8988T (cell line): ENCODE measurements around the gene TAF6.
A peak's percentile ranks its signal among the peaks of the same experiment; 100 is the strongest.

Experiments
- DNase-seq: peaks from one replicate; pipeline ENCODE4 v3.0.0; 2011

The TAF6 gene

DNA sequence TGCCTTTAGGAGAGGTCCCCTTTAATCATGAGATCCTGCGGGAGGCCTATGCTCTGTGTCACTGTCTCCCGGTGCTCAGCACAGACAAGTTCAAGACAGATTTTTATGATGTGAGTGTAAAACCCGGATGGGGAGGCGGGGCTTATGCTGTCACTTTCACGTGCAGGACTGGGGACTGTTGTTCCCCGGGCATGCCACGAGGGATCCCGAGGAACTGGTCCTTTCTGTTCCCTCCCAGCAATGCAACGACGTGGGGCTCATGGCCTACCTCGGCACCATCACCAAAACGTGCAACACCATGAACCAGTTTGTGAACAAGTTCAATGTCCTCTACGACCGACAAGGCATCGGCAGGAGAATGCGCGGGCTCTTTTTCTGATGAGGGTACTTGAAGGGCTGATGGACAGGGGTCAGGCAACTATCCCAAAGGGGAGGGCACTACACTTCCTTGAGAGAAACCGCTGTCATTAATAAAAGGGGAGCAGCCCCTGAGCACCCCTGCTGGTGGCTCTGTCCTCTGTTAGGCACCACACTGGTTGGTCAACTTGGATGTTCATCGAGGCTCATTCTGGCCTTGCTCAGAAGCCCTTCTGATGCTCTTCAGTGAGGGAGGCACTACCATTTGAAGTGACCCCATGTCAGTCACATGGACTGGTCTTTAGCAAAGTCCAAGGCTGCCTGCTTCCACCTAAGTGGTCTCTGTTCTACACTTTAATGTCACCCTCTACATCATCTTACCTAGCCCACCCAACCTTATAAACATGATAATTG lies 27.6 kb downstream of the TAF6 start:
- DNase-seq: no peak

DNA sequence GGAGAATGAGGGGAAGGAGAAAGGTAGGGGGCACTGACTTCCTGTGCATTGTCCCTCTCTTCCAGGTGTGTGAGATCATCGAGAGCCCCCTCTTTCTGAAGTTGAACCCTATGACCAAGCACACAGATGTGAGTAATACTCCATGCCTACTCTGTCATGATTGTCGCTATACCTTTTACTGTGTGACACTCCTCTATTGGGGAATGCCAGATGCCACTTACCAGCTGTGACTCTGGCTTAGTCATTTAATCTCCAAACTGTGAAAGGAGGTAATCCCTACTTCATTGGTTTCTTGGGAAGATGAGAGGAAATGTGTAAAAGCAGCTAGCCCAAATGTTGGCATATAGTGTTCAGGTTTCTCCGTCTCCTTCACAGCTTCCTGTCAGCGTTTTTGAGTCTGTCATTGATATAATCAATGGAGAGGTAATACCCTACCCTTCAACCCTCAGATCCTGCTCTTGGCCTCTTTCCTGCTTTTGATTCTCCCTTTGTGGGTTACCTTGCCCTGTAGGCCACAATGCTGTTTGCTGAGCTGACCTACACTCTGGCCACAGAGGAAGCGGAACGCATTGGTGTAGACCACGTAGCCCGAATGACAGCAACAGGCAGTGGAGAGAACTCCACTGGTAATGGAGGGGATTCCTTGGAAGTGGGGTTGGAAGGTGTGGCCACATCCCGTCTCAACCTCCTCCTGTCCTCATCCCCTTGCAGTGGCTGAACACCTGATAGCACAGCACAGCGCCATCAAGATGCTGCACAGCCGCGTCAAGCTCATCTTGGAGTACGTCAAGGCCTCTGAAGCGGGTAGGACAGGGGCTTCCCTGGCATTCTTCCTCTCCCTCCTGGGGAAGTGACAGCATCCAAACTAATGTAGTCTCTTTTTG lies 28.4 kb downstream of the TAF6 start:
- DNase-seq: no peak

DNA sequence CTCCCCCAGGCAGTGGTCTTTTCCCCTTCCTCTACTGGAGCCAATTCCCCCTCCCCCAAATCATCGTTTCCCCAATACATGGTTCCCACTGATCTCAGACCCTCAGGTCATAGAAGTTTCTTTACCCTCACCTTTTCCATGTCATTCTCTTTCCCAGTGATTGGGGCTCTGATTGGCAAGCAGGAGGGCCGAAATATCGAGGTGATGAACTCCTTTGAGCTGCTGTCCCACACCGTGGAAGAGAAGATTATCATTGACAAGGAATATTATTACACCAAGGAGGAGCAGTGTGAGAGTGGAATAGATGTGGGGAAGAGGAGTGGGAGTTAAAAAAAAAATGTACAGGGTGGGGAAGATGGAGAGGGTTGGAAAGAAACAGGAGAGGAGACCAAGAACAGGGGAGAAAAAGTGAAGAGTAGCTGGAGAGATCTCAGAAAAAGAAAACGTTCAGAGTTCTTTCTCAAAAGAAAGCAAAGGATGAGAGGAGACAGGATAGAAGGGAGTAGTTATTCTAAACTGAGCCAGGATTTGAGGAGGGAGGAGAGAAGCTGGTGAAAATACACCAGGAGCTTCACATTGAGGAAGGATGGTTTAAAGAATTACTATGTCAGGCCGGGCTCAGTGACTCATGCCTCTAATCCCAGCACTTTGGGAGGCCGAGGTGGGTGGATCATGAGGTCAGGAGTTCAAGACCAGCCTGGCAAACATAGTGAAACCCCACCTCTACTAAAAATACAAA lies 29.5 kb downstream of the TAF6 start:
- DNase-seq: no peak

DNA sequence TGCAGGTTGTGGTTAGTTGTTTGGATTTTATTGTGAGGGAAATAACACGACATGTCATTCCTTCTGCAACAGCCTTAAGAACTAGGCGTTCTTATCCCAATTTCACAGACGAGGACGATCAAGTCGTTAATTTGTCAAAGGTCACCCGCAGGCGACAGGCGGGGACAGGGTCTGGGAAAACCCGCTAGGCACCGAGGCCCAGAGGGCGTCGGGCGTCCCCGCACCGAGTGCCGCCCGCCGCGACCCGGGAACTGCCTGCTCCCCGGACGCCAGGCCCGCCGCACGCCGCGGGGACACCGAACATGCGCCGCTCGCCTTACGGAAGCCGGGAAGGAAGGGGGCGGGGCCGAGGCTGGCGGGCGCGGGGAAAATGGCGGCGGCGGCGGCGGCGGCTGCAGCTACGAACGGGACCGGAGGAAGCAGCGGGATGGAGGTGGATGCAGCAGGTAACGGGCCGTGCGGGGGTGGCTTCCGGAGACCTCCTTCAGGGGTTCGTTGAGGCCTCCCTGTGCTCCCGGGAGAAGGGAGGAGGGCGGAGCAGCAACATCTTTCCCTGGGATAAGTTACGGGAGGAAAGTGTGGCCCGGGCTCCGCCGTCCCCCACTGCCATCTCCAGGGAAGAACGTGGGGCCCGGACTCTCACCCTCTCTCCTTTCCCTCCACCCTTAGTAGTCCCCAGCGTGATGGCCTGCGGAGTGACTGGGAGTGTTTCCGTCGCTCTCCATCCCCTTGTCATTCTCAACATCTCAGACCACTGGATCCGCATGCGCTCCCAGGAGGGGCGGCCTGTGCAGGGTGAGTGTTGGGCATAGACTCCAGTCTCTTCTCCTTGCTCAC lies 30.3 kb downstream of the TAF6 start, which contains the start of gene COPS6:
TSS of gene COPS6 (plus strand) at position 349 of the 837 bp plus-strand sequence. CDS start at position 371, 22 bp downstream.
- no peak for DNase-seq

DNA sequence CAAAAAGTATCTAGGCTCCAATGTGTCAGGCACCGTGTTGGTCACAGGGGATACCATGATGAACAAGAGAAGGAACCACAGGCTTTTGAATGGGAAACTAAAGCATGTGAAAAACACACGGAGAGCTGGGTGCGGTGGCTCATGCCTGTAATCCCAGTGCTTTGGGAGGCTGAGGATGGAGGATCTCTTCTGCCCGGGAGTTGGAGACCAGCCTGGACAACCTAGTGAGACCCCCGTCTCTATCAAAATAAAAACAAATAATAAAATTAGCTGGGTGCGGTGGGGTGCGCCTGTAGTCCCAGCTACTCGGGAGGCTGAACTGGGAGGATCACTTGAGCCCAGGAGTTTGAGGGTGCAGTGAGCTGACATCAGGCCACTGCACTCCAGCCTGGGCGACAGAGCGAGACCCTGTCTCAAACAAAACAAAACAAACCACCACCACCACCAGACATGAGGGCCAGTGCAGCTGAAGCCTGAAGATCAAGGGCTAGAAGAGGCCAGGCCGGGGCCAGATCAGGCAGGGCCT lies 31.0 kb downstream of the TAF6 start:
- DNase-seq: no peak

DNA sequence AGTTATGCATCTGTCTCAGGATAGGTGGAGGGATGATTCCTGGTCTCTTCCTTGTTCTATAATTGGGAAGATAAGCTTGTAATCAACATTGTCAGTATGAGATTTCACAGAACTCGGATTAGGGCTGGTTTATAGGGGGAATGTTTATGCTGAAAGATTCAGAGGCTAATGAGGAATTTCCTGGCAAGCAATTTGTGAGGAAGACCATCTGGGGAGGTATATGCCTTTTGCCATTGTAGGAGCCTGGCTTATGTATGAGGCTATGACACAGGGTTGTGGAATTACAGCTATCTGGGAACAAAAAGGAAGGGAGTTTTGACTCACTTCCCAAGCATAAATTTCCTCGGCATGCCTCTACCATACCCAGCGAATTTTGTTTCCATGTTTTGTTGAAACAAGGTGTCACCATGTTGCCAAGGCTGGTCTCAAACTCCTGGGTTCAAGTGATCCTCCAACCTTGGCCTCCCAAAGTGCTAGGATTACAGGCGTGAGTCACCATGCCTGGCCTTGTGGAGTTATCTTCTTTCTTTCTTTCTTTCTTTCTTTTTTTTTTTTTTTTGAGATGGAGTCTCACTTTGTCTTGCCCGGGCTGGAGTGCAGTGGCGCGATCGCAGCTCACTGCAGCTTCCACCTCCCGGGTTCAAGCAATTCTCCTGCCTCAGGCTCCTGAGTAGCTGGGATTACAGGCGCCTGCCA lies 32.0 kb downstream of the TAF6 start:
- no peak for DNase-seq

DNA sequence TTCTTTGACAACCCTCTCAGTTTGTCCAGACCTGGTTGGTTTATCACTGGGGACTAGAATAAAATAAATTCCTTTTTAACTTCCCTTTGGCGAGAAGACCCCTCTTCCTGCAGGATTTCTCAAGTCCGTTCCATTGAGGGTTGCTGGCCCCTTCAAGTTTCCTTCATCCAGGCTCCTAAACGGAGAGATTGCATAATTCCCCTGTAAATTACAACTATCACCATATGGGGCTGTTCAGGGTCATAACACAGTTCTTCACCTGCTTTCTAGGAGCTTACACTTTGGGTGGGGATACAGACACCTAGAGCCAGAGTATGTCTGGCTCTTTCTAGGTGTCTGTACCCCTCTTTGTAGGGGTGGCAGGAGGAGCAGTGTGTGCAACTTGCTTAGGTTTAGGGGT lies 33.6 kb downstream of the TAF6 start:
- no peak for DNase-seq

DNA sequence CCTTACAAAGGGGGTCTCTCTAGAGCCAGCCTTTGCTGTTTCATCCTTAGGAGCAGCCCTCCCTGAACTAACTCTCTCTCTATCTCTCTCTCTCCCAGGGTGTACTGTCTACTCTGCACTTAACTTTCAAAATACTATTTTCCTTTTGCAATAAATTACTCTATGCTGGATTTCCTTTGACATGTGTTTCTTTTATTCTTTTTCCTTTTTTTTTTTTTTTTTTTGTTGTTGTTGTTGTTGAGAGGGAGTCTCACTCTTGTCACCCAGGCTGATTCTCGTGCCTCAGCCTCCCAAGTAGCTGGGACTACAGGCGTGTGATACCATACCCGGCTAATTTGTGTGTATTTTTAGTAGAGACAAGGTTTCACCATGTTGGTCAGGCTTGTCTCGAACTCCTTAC lies 36.2 kb downstream of the TAF6 start:
- DNase-seq: no peak

DNA sequence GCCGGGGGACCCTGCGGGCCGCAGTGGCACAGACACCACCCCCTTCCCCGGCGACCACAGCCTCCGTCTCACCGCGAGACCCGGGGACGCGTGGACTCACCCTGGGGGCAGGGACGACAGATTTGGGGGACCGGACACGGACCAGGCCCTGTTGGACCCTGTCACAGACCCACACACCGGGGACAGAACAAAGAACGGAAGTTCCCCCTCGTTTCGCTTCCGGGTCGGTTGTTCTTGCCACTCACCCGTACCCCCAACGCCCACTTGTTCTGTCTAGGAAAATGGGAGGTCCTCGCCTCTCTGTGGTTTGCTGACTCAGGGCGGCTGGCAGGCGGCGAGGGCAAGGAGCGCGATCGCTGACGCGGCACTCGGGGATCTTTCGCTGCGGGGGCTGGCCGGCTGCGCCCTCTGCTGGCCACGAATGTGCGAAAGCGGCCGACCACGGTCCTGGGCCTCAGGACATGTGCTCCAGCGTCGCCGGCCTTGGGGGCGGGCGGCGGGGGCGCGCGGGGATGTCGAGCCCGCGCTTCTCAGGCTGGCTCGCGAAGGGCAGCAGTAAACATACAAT lies 37.5 kb downstream of the TAF6 start, which contains the start of gene ZNF3:
TSS of gene ZNF3 (minus strand) at position 189 of the 568 bp plus-strand sequence. CDS start 4,366 bp downstream, outside the sequence.
- DNase-seq: peak; percentile 57

DNA sequence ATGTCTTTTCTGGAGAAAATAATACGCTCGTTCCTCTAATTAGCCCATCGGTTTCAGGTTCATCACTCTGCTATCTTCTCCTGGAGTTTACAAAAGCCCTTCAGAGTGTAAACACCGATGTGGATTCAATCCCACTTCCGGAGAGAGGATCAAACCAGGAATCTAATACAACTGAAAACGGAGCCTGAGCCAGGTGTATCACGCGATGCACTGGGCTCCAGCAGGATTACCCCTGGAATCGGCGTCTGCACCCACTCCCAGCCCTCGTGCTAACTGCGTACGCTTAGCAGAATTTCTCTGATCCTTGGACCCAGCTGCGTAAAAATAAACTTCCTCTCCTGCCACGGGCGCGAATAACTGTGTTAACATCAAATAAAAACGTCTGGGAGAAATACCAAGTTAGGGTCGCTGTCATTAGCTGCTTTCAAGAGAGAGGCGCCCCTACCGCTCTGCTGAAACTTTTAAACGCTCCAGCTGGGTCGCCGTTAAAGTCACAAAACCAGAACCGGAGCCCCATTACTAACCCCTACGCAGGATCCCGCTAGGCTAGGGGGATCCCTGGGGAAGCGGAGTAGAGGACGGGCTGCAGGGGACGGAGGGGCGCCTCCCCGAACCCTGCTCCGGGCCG lies 38.1 kb downstream of the TAF6 start:
- DNase-seq: no peak

DNA sequence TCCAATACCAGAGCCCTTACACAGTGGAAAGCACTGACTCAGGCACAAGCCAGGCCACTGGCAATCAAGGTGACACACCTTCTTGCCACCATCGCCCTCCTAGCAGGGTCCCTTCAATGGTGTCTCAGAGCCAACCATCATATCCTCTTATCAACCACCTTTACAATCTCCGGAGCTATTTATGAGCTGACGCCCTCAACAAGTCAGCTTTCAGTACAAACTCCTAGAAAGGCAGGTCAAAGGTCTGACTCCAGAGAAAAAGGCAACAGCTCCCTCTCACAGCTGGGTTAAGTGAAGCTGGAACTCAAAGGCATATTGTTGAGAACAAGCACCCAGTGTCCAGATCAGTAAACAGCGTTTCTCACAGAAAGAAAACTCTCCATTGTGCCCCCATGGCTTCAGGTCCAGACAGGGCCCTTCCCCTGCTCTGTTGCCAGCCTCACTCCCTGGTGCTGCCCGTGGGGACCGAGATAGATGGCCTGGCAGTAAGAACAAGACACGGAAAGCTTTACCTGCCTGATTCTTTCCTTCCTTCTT lies 40.1 kb downstream of the TAF6 start:
- DNase-seq: no peak

DNA sequence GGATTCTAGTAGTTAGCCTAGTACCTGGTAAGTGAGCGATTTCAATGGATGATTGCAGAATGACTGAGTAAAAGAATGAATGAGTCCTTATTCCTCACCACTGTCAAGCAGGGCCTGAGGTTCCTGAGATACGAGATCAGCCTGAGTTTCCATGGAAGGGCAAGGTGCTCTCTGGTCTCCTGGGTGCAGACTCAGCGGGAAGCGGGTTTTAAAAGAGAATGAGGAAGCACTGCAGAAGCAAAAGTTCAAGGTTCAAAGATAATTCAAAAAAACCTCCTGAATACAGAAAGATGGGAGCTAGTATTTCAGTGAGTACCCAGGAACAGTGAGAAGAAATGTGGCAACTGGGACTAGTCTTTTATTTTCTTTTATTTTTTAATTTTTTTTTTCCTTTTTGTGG lies 42.0 kb downstream of the TAF6 start:
- no peak for DNase-seq

DNA sequence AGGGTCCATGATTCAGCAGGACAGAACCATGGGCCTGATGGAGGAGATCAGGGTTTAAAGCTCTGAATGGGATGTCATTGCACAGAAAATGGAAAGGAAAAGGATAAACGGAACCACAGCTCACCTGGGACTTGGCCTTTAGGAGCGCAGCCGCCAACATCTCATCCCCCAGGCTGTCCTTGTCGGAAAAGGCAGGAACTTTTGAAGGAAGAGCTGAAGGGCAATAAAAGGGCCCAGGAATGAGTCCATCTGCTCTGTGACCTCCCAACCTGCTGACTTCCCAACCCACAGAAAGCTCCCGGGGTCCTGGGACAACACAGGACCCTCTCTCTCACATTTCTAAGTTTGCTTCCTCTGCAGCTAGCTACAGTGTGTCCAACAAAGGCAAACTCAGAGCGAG lies 43.7 kb downstream of the TAF6 start:
- no peak for DNase-seq

DNA sequence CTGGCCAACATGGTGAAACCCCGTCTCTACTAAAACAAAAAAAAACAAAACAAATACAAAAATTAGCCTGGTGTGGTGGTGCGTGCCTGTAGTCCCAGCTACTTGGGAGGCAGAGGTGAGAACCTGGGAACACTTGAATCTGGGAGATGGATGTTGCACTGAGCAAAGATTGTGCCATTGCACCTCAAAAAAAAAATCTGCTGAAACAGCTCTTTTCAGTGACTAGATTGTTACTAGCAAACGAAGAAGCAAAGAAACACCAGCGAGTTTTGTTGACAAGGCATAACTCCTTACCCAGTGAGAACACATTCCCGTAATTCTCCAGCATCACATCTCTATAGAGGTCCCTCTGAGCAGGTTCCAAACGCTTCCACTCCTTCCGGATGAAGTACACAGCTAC lies 44.3 kb downstream of the TAF6 start:
- DNase-seq: no peak

DNA sequence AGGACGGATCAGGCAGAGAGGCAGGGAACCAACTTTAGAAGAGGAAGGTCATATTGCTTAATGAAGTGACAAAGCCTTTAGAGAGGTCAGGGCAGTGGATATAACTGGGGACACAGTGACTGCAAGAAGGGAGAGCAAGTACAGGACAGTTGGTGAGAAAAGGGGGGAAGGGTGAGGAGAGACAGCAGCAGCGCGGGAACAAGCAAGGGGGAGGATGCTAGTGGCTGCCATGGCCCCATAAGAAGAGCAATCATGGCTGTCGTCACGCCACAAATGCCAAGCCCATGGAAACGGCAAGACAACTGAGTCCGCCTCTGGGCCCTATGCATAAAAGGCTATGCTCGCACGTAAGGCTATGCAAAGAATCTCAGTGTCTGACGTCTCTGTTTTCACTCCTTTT lies 46.7 kb downstream of the TAF6 start:
- DNase-seq: no peak

DNA sequence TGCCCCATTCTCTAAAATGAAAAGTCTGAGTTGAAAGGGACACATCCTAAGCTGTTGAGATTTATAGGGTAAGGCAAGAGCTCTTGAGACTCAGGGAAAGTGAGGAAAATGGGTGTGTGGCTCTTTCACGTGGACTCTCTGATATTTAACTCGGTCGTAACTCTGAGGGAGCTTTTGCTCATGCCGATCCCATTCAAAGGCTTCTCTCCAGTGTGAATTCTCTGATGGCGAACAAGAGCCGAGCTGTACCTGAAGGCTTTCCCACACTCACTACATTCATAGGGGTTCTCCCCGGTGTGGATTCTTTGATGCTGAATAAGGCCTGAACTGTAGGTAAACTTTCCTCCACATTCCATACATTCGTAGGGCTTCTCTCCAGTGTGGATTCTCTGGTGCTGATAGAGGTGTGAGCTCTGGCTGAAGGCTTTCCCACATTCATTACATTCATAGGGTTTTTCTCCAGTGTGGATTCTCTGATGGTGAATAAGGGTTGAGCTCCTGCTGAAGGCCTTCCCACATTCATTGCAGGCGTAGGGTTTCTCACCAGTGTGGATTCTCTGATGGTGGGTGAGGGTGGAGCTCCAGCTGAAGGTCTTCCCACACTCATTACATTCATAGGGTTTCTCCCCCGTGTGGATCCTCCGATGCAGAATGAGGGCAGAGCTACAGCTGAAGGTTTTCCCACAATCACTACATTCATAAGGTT lies 48.0 kb downstream of the TAF6 start:
- DNase-seq: no peak

DNA sequence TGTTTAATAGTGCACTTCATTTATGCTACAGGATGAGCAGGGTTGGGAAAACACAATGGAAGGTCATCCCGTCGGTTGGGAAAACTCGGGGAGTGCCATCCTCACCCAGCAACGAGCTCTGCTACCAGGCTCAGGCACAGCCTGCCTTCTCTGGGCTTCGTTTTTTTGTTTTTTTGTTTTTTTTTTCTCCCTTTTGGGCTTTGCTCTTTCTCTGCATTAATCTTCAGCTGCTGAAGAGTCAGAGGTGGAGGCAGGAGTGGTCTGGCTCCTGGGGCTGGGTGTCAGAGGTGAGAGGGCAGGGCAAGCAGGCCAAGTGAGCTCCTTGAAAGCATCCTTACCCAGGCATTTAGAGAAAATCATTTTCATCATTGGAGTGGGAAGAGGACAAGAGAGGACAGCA lies 49.2 kb downstream of the TAF6 start:
- DNase-seq: no peak

DNA sequence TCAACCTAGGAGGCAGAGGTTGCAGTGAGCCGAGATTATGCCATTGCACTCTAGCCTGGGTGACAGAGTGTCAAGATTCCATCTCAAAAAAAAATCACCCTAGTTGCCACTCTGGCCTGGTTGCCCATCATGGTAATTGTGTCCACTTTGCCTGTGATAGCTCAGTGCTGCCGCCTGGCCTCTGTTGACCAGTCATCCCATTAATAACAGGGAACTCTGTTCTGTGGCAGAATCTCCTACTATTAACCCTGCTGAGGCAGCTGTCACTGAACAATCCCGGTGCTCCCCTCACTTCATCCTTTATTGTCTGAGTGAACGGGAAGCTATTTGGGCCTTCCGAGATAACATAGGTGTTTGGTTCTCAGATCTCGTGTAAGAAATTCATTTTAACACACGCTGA lies 52.2 kb downstream of the TAF6 start:
- DNase-seq: no peak

DNA sequence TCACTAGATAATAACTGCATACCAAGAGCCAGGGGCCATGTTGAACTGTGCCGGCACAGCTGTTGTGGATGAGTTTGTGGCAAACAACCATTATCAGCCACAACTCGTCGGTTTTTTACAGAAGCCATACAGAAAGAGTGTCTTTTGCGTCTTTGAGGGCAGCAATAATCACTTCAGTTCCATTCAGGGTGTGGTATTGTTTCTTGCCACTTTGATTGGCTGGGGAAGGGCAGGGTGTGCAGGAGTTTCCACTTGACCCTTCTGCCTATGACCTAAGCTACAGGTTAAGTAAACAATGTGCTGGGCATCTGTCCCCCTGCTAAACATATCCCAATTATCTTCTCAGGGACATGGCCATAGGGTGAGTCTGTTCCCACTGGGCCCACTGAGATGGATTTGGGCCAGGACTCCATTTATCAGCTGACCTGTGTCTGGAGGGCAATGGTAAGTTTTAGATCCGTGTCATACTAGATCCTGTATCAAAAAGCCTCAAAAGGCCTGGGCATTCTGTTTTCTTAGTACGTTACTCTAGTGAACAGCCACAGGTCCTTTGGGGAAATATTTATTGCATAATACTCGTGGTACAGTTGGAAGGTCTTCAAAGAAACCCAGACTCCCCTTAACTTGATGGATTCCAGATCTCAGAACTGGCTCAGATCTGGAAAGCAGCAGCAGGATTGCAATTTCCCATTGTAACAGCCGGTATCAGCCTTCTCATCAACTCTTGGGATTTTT lies 53.5 kb downstream of the TAF6 start:
- no peak for DNase-seq
